Amniotic epithelial cell (primary cell): Measurements from ENCODE around the gene SUSD3.
"Not testable (repeated sequence)": the region's sequence is repeated elsewhere in the genome, so short reads cannot be mapped to it uniquely, and the experiment has no call there.

Experiments used
- DNase-seq: peaks from one replicate; pipeline ENCODE4 v3.0.0-alpha.2; 2010; ENCODE audit warnings: low read depth

Gene SUSD3

GRCh38 chr9:93093877-93094657, 35.6 kb downstream of the SUSD3 start:
- no peak for DNase-seq

GRCh38 chr9:93094658-93095204, 36.2 kb downstream of the SUSD3 start:
- no peak for DNase-seq

GRCh38 chr9:93095205-93096130, 37.0 kb downstream of the SUSD3 start:
- peak; percentile 96 for DNase-seq

GRCh38 chr9:93096131-93096802, 37.8 kb downstream of the SUSD3 start, which contains the start of gene CARD19:
CARD19 (plus strand) TSS chr9:93096217; CDS start chr9:93096346, 129 bp downstream.
- DNase-seq = no peak

- no peak for DNase-seq
Measured at GRCh38 chr9:93096811-93097382, 38.4 kb downstream of the SUSD3 start.

GRCh38 chr9:93097511-93098201, 39.2 kb downstream of the SUSD3 start:
- DNase-seq = no peak

- DNase-seq = peak; percentile 96
Measured at GRCh38 chr9:93098236-93098946, 39.9 kb downstream of the SUSD3 start.

- DNase-seq = no peak
Measured at GRCh38 chr9:93099551-93100275, 41.2 kb downstream of the SUSD3 start.

GRCh38 chr9:93100276-93100636, 41.8 kb downstream of the SUSD3 start:
- DNase-seq = no peak

- DNase-seq = not testable (repeated sequence)
Measured at GRCh38 chr9:93101086-93101485, 42.6 kb downstream of the SUSD3 start.

- no peak for DNase-seq
Measured at GRCh38 chr9:93105620-93106019, 47.1 kb downstream of the SUSD3 start.

- DNase-seq = no peak
Measured at GRCh38 chr9:93107151-93107824, 48.8 kb downstream of the SUSD3 start.

GRCh38 chr9:93107825-93108161, 49.3 kb downstream of the SUSD3 start:
- no peak for DNase-seq

GRCh38 chr9:93108291-93109041, 50.0 kb downstream of the SUSD3 start:
- no peak for DNase-seq

- no peak for DNase-seq
Measured at GRCh38 chr9:93110311-93110855, 51.9 kb downstream of the SUSD3 start.

GRCh38 chr9:93111001-93111370, 52.5 kb downstream of the SUSD3 start:
- DNase-seq = no peak

GRCh38 chr9:93111371-93112115, 53.0 kb downstream of the SUSD3 start:
- peak; percentile 92 for DNase-seq
